ENCODE results near the gene TRO.

Gene TRO

GRCh38 chrX:54921427-54922021 is 900 bp downstream of the TRO start:
- DNase-seq, result peak; percentile 50
- no peak for TF ChIP-seq CTCF (IDR thresholded peaks at IDR 0.05; ENCODE audit: low read depth, low read length, missing control alignments)
- Histone ChIP-seq H3K36me3 (replicated peaks) (no peaks in the 10 kb centered on the region), H3K4me3 (ENCODE audit: low read depth, low read length) (peak overlapping the region; percentile 72), H3K27ac (no peak overlapping the region), H3K27me3 (replicated peaks) (no peaks in the 10 kb centered on the region)
- in situ Hi-C loops (cut with HindIII; ENCODE audit: low pct_ligation_motif_present, low sequenced_read_pairs), result no loop called here

GRCh38 chrX:54922547-54922946 is 1.9 kb downstream of the TRO start:
- DNase-seq, result no peak
- H3K27me3 ChIP-seq (replicated peaks), result no peaks in the 10 kb centered on the region
- TF ChIP-seq CTCF (IDR thresholded peaks at IDR 0.05; ENCODE audit: low read depth, low read length, missing control alignments), result no peak
- H3K36me3 ChIP-seq (replicated peaks), result no peaks in the 10 kb centered on the region
- in situ Hi-C loops (cut with HindIII; ENCODE audit: low pct_ligation_motif_present, low sequenced_read_pairs), result no loop called here
- H3K27ac ChIP-seq, result no peak overlapping the region
- no peak overlapping the region for H3K4me3 ChIP-seq (ENCODE audit: low read depth, low read length)

- DNase-seq, result no peak
- in situ Hi-C loops (cut with HindIII; ENCODE audit: low pct_ligation_motif_present, low sequenced_read_pairs), result no loop called here
- H3K27me3 ChIP-seq (replicated peaks), result no peaks in the 10 kb centered on the region
- H3K4me3 ChIP-seq (ENCODE audit: low read depth, low read length), result no peak overlapping the region
- no peak for TF ChIP-seq CTCF (IDR thresholded peaks at IDR 0.05; ENCODE audit: low read depth, low read length, missing control alignments)
- H3K27ac ChIP-seq, result no peak overlapping the region
- peaks cover 2% of the 10 kb centered on the region for H3K36me3 ChIP-seq (replicated peaks)
Measured at GRCh38 chrX:54923376-54923775, 2.8 kb downstream of the TRO start.

- peaks cover 2% of the 10 kb centered on the region for H3K36me3 ChIP-seq (replicated peaks)
Measured at GRCh38 chrX:54926978-54927377, 6.4 kb downstream of the TRO start.

DNA sequence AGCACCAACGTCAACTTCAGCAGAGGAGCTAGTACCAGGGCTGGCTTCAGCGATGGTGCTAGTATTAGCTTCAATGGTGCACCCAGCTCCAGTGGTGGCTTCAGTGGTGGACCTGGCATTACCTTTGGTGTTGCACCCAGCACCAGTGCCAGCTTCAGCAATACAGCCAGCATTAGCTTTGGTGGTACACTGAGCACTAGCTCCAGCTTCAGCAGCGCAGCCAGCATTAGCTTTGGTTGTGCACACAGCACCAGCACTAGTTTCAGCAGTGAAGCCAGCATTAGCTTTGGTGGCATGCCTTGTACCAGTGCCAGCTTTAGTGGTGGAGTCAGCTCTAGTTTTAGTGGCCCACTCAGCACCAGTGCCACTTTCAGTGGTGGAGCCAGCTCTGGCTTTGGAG is 8.3 kb downstream of the TRO start:
- Histone ChIP-seq H3K36me3 (replicated peaks) (peaks cover 2% of the 10 kb centered on the region), H3K27me3 (replicated peaks) (no peaks in the 10 kb centered on the region), H3K27ac (no peak overlapping the region), H3K4me3 (ENCODE audit: low read depth, low read length) (no peak overlapping the region)
- DNase-seq, result no peak
- in situ Hi-C loops (cut with HindIII; ENCODE audit: low pct_ligation_motif_present, low sequenced_read_pairs), result no loop called here
- no peak for TF ChIP-seq CTCF (IDR thresholded peaks at IDR 0.05; ENCODE audit: low read depth, low read length, missing control alignments)

More at GRCh38 chrX:54926978-54927377, 6.4 kb downstream of the TRO start:
- H3K27me3 ChIP-seq (replicated peaks), result no peaks in the 10 kb centered on the region
- no peak overlapping the region for H3K4me3 ChIP-seq (ENCODE audit: low read depth, low read length)
- no peak overlapping the region for H3K27ac ChIP-seq
- no peak for DNase-seq
- no peak for TF ChIP-seq CTCF (IDR thresholded peaks at IDR 0.05; ENCODE audit: low read depth, low read length, missing control alignments)
- in situ Hi-C loops (cut with HindIII; ENCODE audit: low pct_ligation_motif_present, low sequenced_read_pairs), result no loop called here

All from brain microvascular endothelial cell (primary cell).